Measurements from ENCODE around the gene SLC38A8.

The SLC38A8 gene

GRCh38 chr16:84068041-84068440 is 25.4 kb upstream of the SLC38A8 start:
- DNase-seq: no peak

- DNase-seq: no peak
Measured at GRCh38 chr16:84067640-84068039, 25.0 kb upstream of the SLC38A8 start.

GRCh38 chr16:84065536-84066132 is 23.0 kb upstream of the SLC38A8 start:
- peak; percentile 7 for DNase-seq

GRCh38 chr16:84063980-84064379 is 21.4 kb upstream of the SLC38A8 start:
- no peak for DNase-seq

- peak; percentile 4 for DNase-seq
Measured at GRCh38 chr16:84062734-84063640, 20.4 kb upstream of the SLC38A8 start.

- no peak for DNase-seq
Measured at GRCh38 chr16:84061236-84061819, 18.7 kb upstream of the SLC38A8 start.

- DNase-seq: no peak
Measured at GRCh38 chr16:84059946-84060901, 17.6 kb upstream of the SLC38A8 start.

- no peak for DNase-seq
Measured at GRCh38 chr16:84059111-84059510, 16.5 kb upstream of the SLC38A8 start.

- DNase-seq: no peak
Measured at GRCh38 chr16:84058664-84059063, 16.1 kb upstream of the SLC38A8 start.

GRCh38 chr16:84058211-84058610 is 15.6 kb upstream of the SLC38A8 start:
- DNase-seq: no peak

- no peak for DNase-seq
Measured at GRCh38 chr16:84056933-84057332, 14.3 kb upstream of the SLC38A8 start.

GRCh38 chr16:84055801-84056634 is 13.4 kb upstream of the SLC38A8 start:
- no peak for DNase-seq

GRCh38 chr16:84055366-84055765 is 12.8 kb upstream of the SLC38A8 start:
- no peak for DNase-seq

- no peak for DNase-seq
Measured at GRCh38 chr16:84054916-84055315, 12.3 kb upstream of the SLC38A8 start.

- no peak for DNase-seq
Measured at GRCh38 chr16:84054271-84054670, 11.7 kb upstream of the SLC38A8 start.

GRCh38 chr16:84053237-84053636 is 10.6 kb upstream of the SLC38A8 start:
- DNase-seq: no peak

- no peak for DNase-seq
Measured at GRCh38 chr16:84052071-84052622, 9.6 kb upstream of the SLC38A8 start.

GRCh38 chr16:84050316-84050715 is 7.7 kb upstream of the SLC38A8 start:
- no peak for DNase-seq

- no peak for DNase-seq
Measured at GRCh38 chr16:84049403-84050060, 6.9 kb upstream of the SLC38A8 start.

GRCh38 chr16:84048871-84049270 is 6.3 kb upstream of the SLC38A8 start:
- no peak for DNase-seq

- DNase-seq: no peak
Measured at GRCh38 chr16:84048270-84048669, 5.7 kb upstream of the SLC38A8 start.
